Measurements from ENCODE around the gene CAVIN2. TPM values are rescaled to one million over a fixed set of nuclear protein-coding genes. Genes with fewer than 3 reads are reported as not detected.

The CAVIN2 gene
- total RNA-seq, result 103 TPM
- polyA plus RNA-seq, result 129 TPM

GRCh38 chr2:191846515-191847476, at the start of gene CAVIN2:
TSS of gene CAVIN2 (minus strand) at chr2:191847088. CDS start at chr2:191846925, 163 bp downstream.
- 19% methylated on average over 31 of the region's 31 CpGs for WGBS
- Histone ChIP-seq H3K4me3 (ENCODE audit: low read depth, low read length) (peak within 1 kb of the TSS; percentile 56), H3K36me3 (ENCODE audit: insufficient read depth) (no peaks in the 10 kb centered on the region), H3K27ac (ENCODE audit: low read depth) (peak within 1 kb of the TSS; percentile 69), H3K4me1 (ENCODE audit: insufficient read depth) (peaks cover 3% of the 10 kb centered on the region)
- peak; percentile 46 for DNase-seq (ENCODE audit: extremely low spot score)

GRCh38 chr2:191895743-191896142, 48.9 kb upstream of the CAVIN2 start:
- H3K4me1 ChIP-seq (ENCODE audit: insufficient read depth), result no peaks in the 10 kb centered on the region
- WGBS, result 51% methylated on average over 2 of the region's 2 CpGs
- H3K27ac ChIP-seq (ENCODE audit: low read depth), result no peak overlapping the region

GRCh38 chr2:191895195-191895594, 48.3 kb upstream of the CAVIN2 start:
- Histone ChIP-seq H3K4me3 (ENCODE audit: low read depth, low read length) (no peak overlapping the region), H3K36me3 (ENCODE audit: insufficient read depth) (no peaks in the 10 kb centered on the region), H3K27ac (ENCODE audit: low read depth) (no peak overlapping the region), H3K4me1 (ENCODE audit: insufficient read depth) (no peaks in the 10 kb centered on the region)
- WGBS, result 93% methylated on average over 4 of the region's 4 CpGs
- DNase-seq (ENCODE audit: extremely low spot score), result no peak

More at GRCh38 chr2:191895743-191896142, 48.9 kb upstream of the CAVIN2 start:
- DNase-seq (ENCODE audit: extremely low spot score), result no peak
- no peaks in the 10 kb centered on the region for H3K36me3 ChIP-seq (ENCODE audit: insufficient read depth)
- no peak overlapping the region for H3K4me3 ChIP-seq (ENCODE audit: low read depth, low read length)

- no peaks in the 10 kb centered on the region for H3K36me3 ChIP-seq (ENCODE audit: insufficient read depth)
- no peak overlapping the region for H3K4me3 ChIP-seq (ENCODE audit: low read depth, low read length)
- no peaks in the 10 kb centered on the region for H3K4me1 ChIP-seq (ENCODE audit: insufficient read depth)
- no peak for DNase-seq (ENCODE audit: extremely low spot score)
- 44% methylated on average over 3 of the region's 3 CpGs for WGBS
- no peak overlapping the region for H3K27ac ChIP-seq (ENCODE audit: low read depth)
Observed at GRCh38 chr2:191894681-191895147, 47.8 kb upstream of the CAVIN2 start.

- no peak for DNase-seq (ENCODE audit: extremely low spot score)
- no peaks in the 10 kb centered on the region for H3K36me3 ChIP-seq (ENCODE audit: insufficient read depth)
- no peak overlapping the region for H3K4me3 ChIP-seq (ENCODE audit: low read depth, low read length)
- 87% methylated on average over 3 of the region's 3 CpGs for WGBS
- H3K27ac ChIP-seq (ENCODE audit: low read depth), result no peak overlapping the region
- no peaks in the 10 kb centered on the region for H3K4me1 ChIP-seq (ENCODE audit: insufficient read depth)
Observed at GRCh38 chr2:191892391-191892790, 45.5 kb upstream of the CAVIN2 start.

- Histone ChIP-seq H3K27ac (ENCODE audit: low read depth) (no peak overlapping the region), H3K36me3 (ENCODE audit: insufficient read depth) (no peaks in the 10 kb centered on the region), H3K4me1 (ENCODE audit: insufficient read depth) (no peaks in the 10 kb centered on the region), H3K4me3 (ENCODE audit: low read depth, low read length) (no peak overlapping the region)
- WGBS, result 77% methylated on average over 5 of the region's 5 CpGs
- DNase-seq (ENCODE audit: extremely low spot score), result no peak
Observed at GRCh38 chr2:191891656-191892055, 44.8 kb upstream of the CAVIN2 start.

- H3K27ac ChIP-seq (ENCODE audit: low read depth), result no peak overlapping the region
- H3K4me1 ChIP-seq (ENCODE audit: insufficient read depth), result no peaks in the 10 kb centered on the region
- no peaks in the 10 kb centered on the region for H3K36me3 ChIP-seq (ENCODE audit: insufficient read depth)
- no peak overlapping the region for H3K4me3 ChIP-seq (ENCODE audit: low read depth, low read length)
- DNase-seq (ENCODE audit: extremely low spot score), result no peak
- 93% methylated on average over 2 of the region's 2 CpGs for WGBS
Observed at GRCh38 chr2:191889931-191890330, 43.0 kb upstream of the CAVIN2 start.

- Histone ChIP-seq H3K4me1 (ENCODE audit: insufficient read depth) (no peaks in the 10 kb centered on the region), H3K4me3 (ENCODE audit: low read depth, low read length) (no peak overlapping the region), H3K27ac (ENCODE audit: low read depth) (no peak overlapping the region), H3K36me3 (ENCODE audit: insufficient read depth) (no peaks in the 10 kb centered on the region)
- 75% methylated on average over 3 of the region's 3 CpGs for WGBS
- no peak for DNase-seq (ENCODE audit: extremely low spot score)
Observed at GRCh38 chr2:191888400-191889166, 41.7 kb upstream of the CAVIN2 start.

- Histone ChIP-seq H3K4me1 (ENCODE audit: insufficient read depth) (no peaks in the 10 kb centered on the region), H3K4me3 (ENCODE audit: low read depth, low read length) (no peak overlapping the region), H3K27ac (ENCODE audit: low read depth) (no peak overlapping the region), H3K36me3 (ENCODE audit: insufficient read depth) (no peaks in the 10 kb centered on the region)
- no peak for DNase-seq (ENCODE audit: extremely low spot score)
- WGBS, result 83% methylated on average over 6 of the region's 6 CpGs
Observed at GRCh38 chr2:191885650-191886049, 38.8 kb upstream of the CAVIN2 start.

GRCh38 chr2:191885098-191885497, 38.2 kb upstream of the CAVIN2 start:
- no peaks in the 10 kb centered on the region for H3K4me1 ChIP-seq (ENCODE audit: insufficient read depth)
- H3K36me3 ChIP-seq (ENCODE audit: insufficient read depth), result no peaks in the 10 kb centered on the region
- no peak overlapping the region for H3K4me3 ChIP-seq (ENCODE audit: low read depth, low read length)
- no peak for DNase-seq (ENCODE audit: extremely low spot score)
- WGBS, result 32% methylated on average over 1 of the region's 1 CpG
- no peak overlapping the region for H3K27ac ChIP-seq (ENCODE audit: low read depth)

GRCh38 chr2:191881982-191882816, 35.3 kb upstream of the CAVIN2 start:
- Histone ChIP-seq H3K36me3 (ENCODE audit: insufficient read depth) (no peaks in the 10 kb centered on the region), H3K4me1 (ENCODE audit: insufficient read depth) (no peaks in the 10 kb centered on the region), H3K4me3 (ENCODE audit: low read depth, low read length) (no peak overlapping the region), H3K27ac (ENCODE audit: low read depth) (no peak overlapping the region)
- WGBS, result 97% methylated on average over 34 of the region's 34 CpGs
- DNase-seq (ENCODE audit: extremely low spot score), result no peak

- no peak for DNase-seq (ENCODE audit: extremely low spot score)
- 53% methylated on average over 2 of the region's 2 CpGs for WGBS
- Histone ChIP-seq H3K36me3 (ENCODE audit: insufficient read depth) (no peaks in the 10 kb centered on the region), H3K27ac (ENCODE audit: low read depth) (no peak overlapping the region), H3K4me3 (ENCODE audit: low read depth, low read length) (no peak overlapping the region), H3K4me1 (ENCODE audit: insufficient read depth) (no peaks in the 10 kb centered on the region)
Observed at GRCh38 chr2:191878548-191879279, 31.8 kb upstream of the CAVIN2 start.
